HCT116 (cell line): ENCODE measurements around the gene WSB2. TPM values are rescaled to one million over a fixed set of nuclear protein-coding genes. Genes with fewer than 3 reads are reported as not detected.

Experiments
- ATAC-seq: fragments of 200-7000 bp; cut with Tn5 transposase; 2 replicates; pipeline ENCODE4 v1.9.1; 2020; ENCODE audit warnings: mild to moderate bottlenecking, moderate library complexity
- BruUV-seq: library from RNA; stranded (reverse); fragments of 400-500 nt; replicated peaks from 2 replicates; lab custom pipeline; 2021; lab: Mats Ljungman, UMichigan
- CTCF ChIA-PET: fragments of 300-600 bp; sonication (Branson Sonifier 250); formaldehyde crosslinking; loops from one replicate; lab custom pipeline; 2021; ENCODE audit warnings: antibody characterized with exemption; lab: Charles Lee
- POLR2A ChIA-PET: fragments of 300-600, 350-600 bp; sonication (Branson Sonifier 250); formaldehyde crosslinking; loops from one replicate; lab custom pipeline; 2021; ENCODE audit warnings: antibody characterized with exemption; lab: Charles Lee
- RAD21 ChIA-PET, 2 experiments: fragments of 300-600 bp; sonication (Branson Sonifier 250); formaldehyde crosslinking; loops; one replicate each; lab custom pipeline; 2023; ENCODE audit warnings: low total read pairs in 2 of 2; ENCODE audit not compliant: uncharacterized antibody in 2 of 2, unreplicated experiment in 2 of 2, low non-redundant PET in 1 of 2; lab: Charles Lee
- DNase-seq: peaks from one replicate; pipeline ENCODE4 v3.0.0-alpha.2; 2010; ENCODE audit warnings: low read depth, low spot score
- H2AFZ ChIP-seq: fragments of 200-600 bp; shearing (Covaris generic), sonication (generic); 2 replicates; pipeline ENCODE4 v1.6.1; 2017; ENCODE audit warnings: low read depth, mixed run types, mixed read lengths, antibody characterized with exemption, low read length; ENCODE audit not compliant: poor library complexity, severe bottlenecking
- H3K27ac ChIP-seq: 2 replicates; pipeline ENCODE4 v1.5.1; 2012; ENCODE audit warnings: low read depth, low read length
- H3K27me3 ChIP-seq: fragments of 200-600 bp; sonication (generic); 2 replicates; pipeline ENCODE4 v1.6.1; 2016; ENCODE audit warnings: mixed run types, low read length, mixed read lengths; ENCODE audit not compliant: insufficient read depth
- H3K36me3 ChIP-seq, 2 experiments: fragments of 200-500 bp in 1 of 2; fragments of 200-600 bp in 1 of 2; sonication (Bioruptor generic) in 1 of 2; sonication (generic) in 1 of 2; 2 replicates each; pipeline versions ENCODE4 v1.5.1 to v1.6.1; 2014 to 2016; ENCODE audit warnings: low read length in 2 of 2, inconsistent platforms in 1 of 2, mixed read lengths in 1 of 2, mixed run types in 1 of 2; ENCODE audit not compliant: insufficient read depth in 2 of 2, control insufficient read depth in 1 of 2
- H3K4me1 ChIP-seq, 2 experiments: fragments of 200-600 bp in 1 of 2; sonication (generic) in 1 of 2; 2 replicates each; pipeline versions ENCODE4 v1.5.1 to v1.6.1; 2012 to 2017; ENCODE audit warnings: low read length in 2 of 2, inconsistent platforms in 1 of 2, mild to moderate bottlenecking in 1 of 2, mixed read lengths in 1 of 2, mixed run types in 1 of 2, moderate library complexity in 1 of 2; ENCODE audit not compliant: insufficient read depth in 2 of 2, control insufficient read depth in 1 of 2
- H3K4me2 ChIP-seq: fragments of 200-600 bp; sonication (generic); 2 replicates; pipeline ENCODE4 v1.6.1; 2017; ENCODE audit warnings: mixed run types, low read length, mixed read lengths
- H3K4me3 ChIP-seq, 2 experiments: fragments of 200-600 bp in 1 of 2; sonication (generic) in 1 of 2; replicated peaks in 1 of 2; 2 replicates each; pipeline ENCODE4 v1.5.1; 2011 to 2016; ENCODE audit warnings: low read length in 2 of 2, control low read depth in 1 of 2, low read depth in 1 of 2, mild to moderate bottlenecking in 1 of 2, mixed read lengths in 1 of 2, mixed run types in 1 of 2
- H3K79me2 ChIP-seq: fragments of 200-600 bp; sonication (generic); 2 replicates; pipeline ENCODE4 v1.6.1; 2017; ENCODE audit warnings: mild to moderate bottlenecking, mixed run types, low read length, moderate library complexity, mixed read lengths; ENCODE audit not compliant: insufficient read depth
- H3K9ac ChIP-seq: fragments of 200-600 bp; sonication (generic); 2 replicates; pipeline ENCODE4 v1.6.1; 2016; ENCODE audit warnings: low read length, mixed read lengths
- H3K9me2 ChIP-seq: fragments of 200-600 bp; sonication (generic), shearing (Covaris generic); 2 replicates; pipeline ENCODE4 v1.6.1; 2017; ENCODE audit warnings: mixed run types, mild to moderate bottlenecking, moderate library complexity; ENCODE audit not compliant: insufficient read depth
- H3K9me3 ChIP-seq, 2 experiments: fragments of 200-500 bp in 1 of 2; fragments of 200-600 bp in 1 of 2; sonication (Bioruptor generic) in 1 of 2; sonication (generic) in 1 of 2; 2 replicates each; pipeline ENCODE4 v1.6.1; 2014 to 2017; ENCODE audit warnings: low read length in 2 of 2, mixed read lengths in 2 of 2, inconsistent platforms in 1 of 2, low read depth in 1 of 2, mild to moderate bottlenecking in 1 of 2, mixed run types in 1 of 2, moderate library complexity in 1 of 2; ENCODE audit not compliant: control insufficient read depth in 1 of 2, insufficient read depth in 1 of 2
- H4K20me1 ChIP-seq: fragments of 200-600 bp; sonication (generic), shearing (Covaris generic); 2 replicates; pipeline ENCODE4 v1.6.1; 2017; ENCODE audit warnings: mixed run types, mild to moderate bottlenecking, moderate library complexity; ENCODE audit not compliant: insufficient read depth
- CBX3 ChIP-seq: IDR thresholded peaks from 2 replicates; pipeline ENCODE4 v1.6.1; 2012; ENCODE audit warnings: low read depth
- EGR1 ChIP-seq: IDR thresholded peaks from 2 replicates; pipeline ENCODE4 v1.6.1; 2012; ENCODE audit warnings: low read depth
- ELF1 ChIP-seq: IDR thresholded peaks from 2 replicates; pipeline ENCODE4 v1.6.1; 2012; ENCODE audit warnings: low read depth, borderline replicate concordance
- JUND ChIP-seq: IDR thresholded peaks from 2 replicates; pipeline ENCODE4 v1.6.1; 2012
- MAX ChIP-seq: IDR thresholded peaks from 2 replicates; pipeline ENCODE4 v1.6.1; 2012
- POLR2A ChIP-seq: IDR thresholded peaks from 2 replicates; pipeline ENCODE4 v1.7.0; 2011; ENCODE audit warnings: borderline replicate concordance; ENCODE audit not compliant: insufficient read depth, insufficient read length; ENCODE audit errors: extremely low read depth
- POLR2AphosphoS5 ChIP-seq: IDR thresholded peaks from 2 replicates; pipeline ENCODE4 v1.6.1; 2011; ENCODE audit warnings: mild to moderate bottlenecking, low read depth, low read length, moderate library complexity
- REST ChIP-seq: IDR thresholded peaks from 2 replicates; pipeline ENCODE4 v1.6.1; 2012; ENCODE audit warnings: low read depth
- TCF7L2 ChIP-seq: IDR thresholded peaks from 2 replicates; pipeline ENCODE4 v1.7.0; 2011; ENCODE audit warnings: borderline replicate concordance, inconsistent platforms; ENCODE audit not compliant: insufficient read depth, insufficient read length; ENCODE audit errors: extremely low read depth
- YY1 ChIP-seq: IDR thresholded peaks from 2 replicates; pipeline ENCODE4 v1.6.1; 2011; ENCODE audit warnings: low read length, low read depth, moderate library complexity, mild to moderate bottlenecking; ENCODE audit not compliant: insufficient replicate concordance; ENCODE audit errors: extremely low read depth
- ZBTB33 ChIP-seq: IDR thresholded peaks from 2 replicates; pipeline ENCODE4 v1.6.1; 2011; ENCODE audit warnings: mild to moderate bottlenecking, low read length, moderate library complexity; ENCODE audit not compliant: insufficient replicate concordance; ENCODE audit errors: extremely low read depth
- ZFX ChIP-seq: fragments of 450-650 bp; IDR thresholded peaks from 2 replicates; pipeline ENCODE4 v1.6.1; 2017
- ZNF274 ChIP-seq: fragments of 200-500 bp; sonication (Bioruptor generic); IDR thresholded peaks from 2 replicates; pipeline ENCODE4 v1.6.1; 2014; ENCODE audit warnings: mild to moderate bottlenecking, low read depth, low read length, inconsistent platforms
- intact Hi-C: fragments of 100-400 bp; cut with micrococcal nuclease; formaldehyde crosslinking; loops from 2 replicates; pipeline ENCODE4 v1.10.0; 2022
- total RNA-seq: library from RNA; stranded (reverse); gene quantifications from one replicate; pipeline ENCODE4 v1.2.1, GENCODE V29; 2021; ENCODE audit not compliant: unreplicated experiment

Gene WSB2
- total RNA-seq, 1 experiment from 2014 or later = 97.0 TPM

GRCh38 chr12:117986705-117987469 lies 74.1 kb downstream of the WSB2 start (continued):
- no peak for TF ChIP-seq REST

GRCh38 chr12:117985182-117985581 lies 75.8 kb downstream of the WSB2 start:
- peaks cover 0 to 4% of the 10 kb centered on the region in 2 experiments; a peak in 1 of 4 replicates for H3K9me3 ChIP-seq
- no peak; the same call in 1 of the 2 replicates for ATAC-seq
- peak overlapping the region; percentile 57 for H3K9ac ChIP-seq
- RAD21 ChIA-PET = no interaction called here
- POLR2A ChIA-PET = interaction anchor here (1.7 to 2.0 kb wide), 2 partner anchors 14 to 16 kb away, joined by 7 to 11 read pairs; partner anchors contain the start of gene KSR2
- H2AFZ ChIP-seq = peak overlapping the region; percentile 20
- no peaks in the 10 kb centered on the region for H3K79me2 ChIP-seq
- CTCF ChIA-PET = no interaction called here
- no peaks in the 10 kb centered on the region for H4K20me1 ChIP-seq
- intact Hi-C loops = loop anchor here (5.0 kb wide), 1 partner anchor 67 kb away; no protein-coding TSS in a partner anchor
- H3K27me3 ChIP-seq = no peaks in the 10 kb centered on the region
- no TSS peak for BruUV-seq
- H3K4me2 ChIP-seq = peak overlapping the region; percentile 63
- H3K9me2 ChIP-seq = no peaks in the 10 kb centered on the region
- peak overlapping the region in 1 of 2 experiments; percentile 3; a peak in 2 of 4 replicates for H3K4me3 ChIP-seq
- peaks cover 43 to 66% of the 10 kb centered on the region in 2 experiments for H3K4me1 ChIP-seq
- peak; percentile 40 for DNase-seq
- no peaks in the 10 kb centered on the region for H3K36me3 ChIP-seq
- peak overlapping the region; percentile 98 for H3K27ac ChIP-seq
- TF ChIP-seq POLR2A (no peak), TCF7L2 (no peak), ZNF274 (no peak), POLR2AphosphoS5 (no peak), ZFX (no peak), EGR1 (no peak), CBX3 (peak; percentile 43; the same call in 1 of the 2 replicates), YY1 (no peak), ELF1 (no peak), ZBTB33 (no peak), MAX (no peak), JUND (peak; percentile 54; the same call in 1 of the 2 replicates), REST (no peak)
